Mesendoderm (in vitro differentiated cells): ENCODE results near the gene ENG. TPM values are rescaled to one million over a fixed set of nuclear protein-coding genes. Genes with fewer than 3 reads are reported as not detected.

Source experiments
- small RNA-seq: library from polyadenylated mRNA; stranded (forward); fragments of <200 nt; extraction: miRNeasy Mini kit (QIAGEN cat#:217004); gene quantifications from one replicate; pipeline ENCODE3, GENCODE V24; 2013; ENCODE audit not compliant: insufficient read depth

The ENG gene

Small RNAs within 50 kb of the gene (small RNA-seq; reads per million reads assigned to genes)
- gene MIR4672 (1.1 reads per million), gene RF00019 (not detected), gene RNA5SP296 (not detected)
